Measurements from ENCODE around the gene THRSP. TPM values are rescaled to one million over a fixed set of nuclear protein-coding genes. Genes with fewer than 3 reads are reported as not detected.

THRSP gene
- total RNA-seq, 2 donors from 2014 or later, result not detected

DNA sequence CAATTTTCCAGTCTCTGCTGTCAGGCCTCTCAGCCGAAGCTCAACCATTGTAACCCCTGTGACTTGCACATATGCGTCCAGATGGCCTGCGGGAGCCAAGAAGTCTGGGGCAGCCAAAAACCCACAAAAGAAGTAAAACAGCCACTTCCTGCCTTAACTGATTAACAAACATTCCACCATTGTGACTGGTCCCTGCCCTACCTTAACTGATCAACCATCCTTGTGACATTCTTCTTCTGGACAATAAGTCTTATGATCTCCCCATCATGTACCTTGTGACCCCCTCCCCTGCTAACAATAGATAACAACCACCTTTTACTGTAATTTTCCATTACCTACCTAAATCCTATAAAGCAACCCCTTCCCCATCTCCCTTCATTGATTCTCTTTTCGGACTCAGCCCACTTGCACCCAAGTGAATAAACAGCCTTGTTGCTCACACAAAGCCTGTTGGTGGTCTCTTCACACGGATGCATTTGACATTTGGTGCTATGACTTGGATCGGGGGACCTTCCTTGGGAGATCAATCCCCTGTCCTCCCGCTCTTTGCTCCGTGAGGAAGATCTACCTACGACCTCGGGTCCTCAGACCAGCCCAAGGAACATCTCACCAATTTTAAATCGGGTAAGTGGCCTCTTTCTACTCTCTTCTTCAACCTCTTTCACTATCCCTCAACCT lies 17.3 kb downstream of the THRSP start:
- Mint-ChIP-seq H3K9me3 (peaks cover 3% of the 10 kb centered on the region), H3K4me1 (peaks cover 13% of the 10 kb centered on the region), H3K36me3 (ENCODE audit: low read depth) (peaks cover 9% of the 10 kb centered on the region), H3K4me3 (peak overlapping the region; percentile 89), H3K27me3 (ENCODE audit: insufficient read depth) (peaks cover 6% of the 10 kb centered on the region), H3K27ac (no peak overlapping the region)
- TF ChIP-seq, protein P1, sequence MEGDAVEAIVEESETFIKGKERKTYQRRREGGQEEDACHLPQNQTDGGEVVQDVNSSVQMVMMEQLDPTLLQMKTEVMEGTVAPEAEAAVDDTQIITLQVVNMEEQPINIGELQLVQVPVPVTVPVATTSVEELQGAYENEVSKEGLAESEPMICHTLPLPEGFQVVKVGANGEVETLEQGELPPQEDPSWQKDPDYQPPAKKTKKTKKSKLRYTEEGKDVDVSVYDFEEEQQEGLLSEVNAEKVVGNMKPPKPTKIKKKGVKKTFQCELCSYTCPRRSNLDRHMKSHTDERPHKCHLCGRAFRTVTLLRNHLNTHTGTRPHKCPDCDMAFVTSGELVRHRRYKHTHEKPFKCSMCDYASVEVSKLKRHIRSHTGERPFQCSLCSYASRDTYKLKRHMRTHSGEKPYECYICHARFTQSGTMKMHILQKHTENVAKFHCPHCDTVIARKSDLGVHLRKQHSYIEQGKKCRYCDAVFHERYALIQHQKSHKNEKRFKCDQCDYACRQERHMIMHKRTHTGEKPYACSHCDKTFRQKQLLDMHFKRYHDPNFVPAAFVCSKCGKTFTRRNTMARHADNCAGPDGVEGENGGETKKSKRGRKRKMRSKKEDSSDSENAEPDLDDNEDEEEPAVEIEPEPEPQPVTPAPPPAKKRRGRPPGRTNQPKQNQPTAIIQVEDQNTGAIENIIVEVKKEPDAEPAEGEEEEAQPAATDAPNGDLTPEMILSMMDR (conservative IDR thresholded peaks at IDR 0.05), result no peak
- Histone ChIP-seq H3K9me3 (ENCODE audit: control insufficient read depth, low read length) (peaks cover 23% of the 10 kb centered on the region), H3K27me3 (ENCODE audit: control insufficient read depth, insufficient read depth, low read length, poor library complexity, severe bottlenecking) (no peaks in the 10 kb centered on the region), H3K4me1 (ENCODE audit: control insufficient read depth, insufficient read depth, low read length) (no peaks in the 10 kb centered on the region), H3K9ac (ENCODE audit: extremely low read depth, low read length, poor library complexity, severe bottlenecking) (no peak overlapping the region), H3K36me3 (ENCODE audit: control insufficient read depth, insufficient read depth, low read length) (peaks cover 4% of the 10 kb centered on the region), H3K4me3 (ENCODE audit: low read length) (no peak overlapping the region), H3K27ac (ENCODE audit: low read depth, low read length) (no peak overlapping the region)
- 94 to 97% methylated on average over 11 of the region's 11 CpGs for WGBS, 2 experiments (ENCODE audit: insufficient coverage in 1 of 2, insufficient read length in 1 of 2)
- no peak for DNase-seq

DNA sequence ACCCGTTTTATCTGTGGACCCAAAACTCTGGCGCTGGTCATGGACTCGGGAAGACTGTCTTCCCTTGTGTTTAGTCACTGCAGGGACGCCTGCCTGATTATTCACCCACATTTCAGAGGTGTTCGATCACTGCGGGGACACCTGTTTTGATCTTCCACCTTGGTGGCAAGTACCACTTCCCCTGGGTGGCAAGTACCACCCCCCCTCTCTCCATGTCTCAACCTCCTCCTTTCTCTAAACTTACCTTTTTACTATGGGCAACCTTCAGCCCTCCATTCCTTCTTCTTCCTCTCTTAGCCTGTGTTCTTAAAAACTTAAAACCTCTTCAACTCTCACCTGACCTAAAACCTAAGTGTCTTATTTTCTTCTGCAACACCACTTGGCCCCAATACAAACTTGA lies 17.9 kb downstream of the THRSP start:
- Mint-ChIP-seq H3K4me1 (peaks cover 12% of the 10 kb centered on the region), H3K27ac (no peak overlapping the region), H3K27me3 (ENCODE audit: insufficient read depth) (peaks cover 6% of the 10 kb centered on the region), H3K36me3 (ENCODE audit: low read depth) (peaks cover 8% of the 10 kb centered on the region), H3K4me3 (no peak overlapping the region), H3K9me3 (peaks cover 3% of the 10 kb centered on the region)
- Histone ChIP-seq H3K4me3 (ENCODE audit: low read length) (no peak overlapping the region), H3K4me1 (ENCODE audit: control insufficient read depth, insufficient read depth, low read length) (no peaks in the 10 kb centered on the region), H3K36me3 (ENCODE audit: control insufficient read depth, insufficient read depth, low read length) (no peaks in the 10 kb centered on the region), H3K27ac (ENCODE audit: low read depth, low read length) (no peak overlapping the region), H3K27me3 (ENCODE audit: control insufficient read depth, insufficient read depth, low read length, poor library complexity, severe bottlenecking) (no peaks in the 10 kb centered on the region), H3K9ac (ENCODE audit: extremely low read depth, low read length, poor library complexity, severe bottlenecking) (no peak overlapping the region), H3K9me3 (ENCODE audit: control insufficient read depth, low read length) (peaks cover 25% of the 10 kb centered on the region)
- no peak for DNase-seq
- TF ChIP-seq, protein P1 (conservative IDR thresholded peaks at IDR 0.05), result no peak
- 91 to 96% methylated on average over 5 to 6 of the region's 6 CpGs for WGBS, 2 experiments (ENCODE audit: insufficient coverage in 1 of 2, insufficient read length in 1 of 2)

DNA sequence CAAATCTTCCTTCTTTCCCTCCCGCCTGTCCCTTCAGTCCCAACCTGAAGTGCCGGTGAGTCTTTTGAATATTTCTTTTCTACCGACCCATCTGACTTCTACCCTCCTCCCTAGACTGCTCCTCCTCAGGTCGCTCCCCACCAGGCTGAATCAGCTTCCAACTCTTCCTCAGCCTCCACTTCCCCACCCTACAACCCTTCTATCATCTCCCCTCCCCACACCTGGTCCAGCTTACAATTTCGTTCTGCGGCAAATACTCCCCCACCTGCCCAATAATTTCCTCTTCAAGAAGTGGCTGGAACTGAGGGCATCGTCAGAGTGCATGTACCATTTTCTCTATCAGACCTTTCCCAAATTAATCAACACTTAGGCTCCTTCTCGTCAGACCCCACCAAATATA lies 18.5 kb downstream of the THRSP start:
- no peak overlapping the region for H3K9ac ChIP-seq (ENCODE audit: extremely low read depth, low read length, poor library complexity, severe bottlenecking)
- H3K27ac ChIP-seq (ENCODE audit: low read depth, low read length), result no peak overlapping the region
- Mint-ChIP-seq H3K4me1 (peaks cover 9% of the 10 kb centered on the region), H3K4me3 (no peak overlapping the region), H3K27me3 (ENCODE audit: insufficient read depth) (peaks cover 6% of the 10 kb centered on the region), H3K9me3 (peaks cover 3% of the 10 kb centered on the region), H3K36me3 (ENCODE audit: low read depth) (peaks cover 5% of the 10 kb centered on the region), H3K27ac (no peak overlapping the region)
- H3K27me3 ChIP-seq (ENCODE audit: control insufficient read depth, insufficient read depth, low read length, poor library complexity, severe bottlenecking), result no peaks in the 10 kb centered on the region
- no peaks in the 10 kb centered on the region for H3K36me3 ChIP-seq (ENCODE audit: control insufficient read depth, insufficient read depth, low read length)
- no peak overlapping the region for H3K4me3 ChIP-seq (ENCODE audit: low read length)
- peaks cover 25% of the 10 kb centered on the region for H3K9me3 ChIP-seq (ENCODE audit: control insufficient read depth, low read length)
- DNase-seq, result no peak
- no peaks in the 10 kb centered on the region for H3K4me1 ChIP-seq (ENCODE audit: control insufficient read depth, insufficient read depth, low read length)
- WGBS, 2 experiments (ENCODE audit: insufficient coverage in 1 of 2, insufficient read length in 1 of 2), result 87 to 95% methylated on average over 5 to 8 of the region's 8 CpGs
- TF ChIP-seq, protein P1 (conservative IDR thresholded peaks at IDR 0.05), result no peak

Data from endodermal cell (in vitro differentiated cells).